Liver (tissue), 9 donors: ENCODE results near the gene DNALI1. TPM values are rescaled to one million over a fixed set of nuclear protein-coding genes. Genes with fewer than 3 reads are reported as not detected.
"Not testable (repeated sequence)": the region's sequence is repeated elsewhere in the genome, so short reads cannot be mapped to it uniquely, and the experiment has no call there.

ENCODE experiments used
- DNase-seq: peaks from one replicate; pipeline ENCODE4 v3.0.0-alpha.2; 2017; ENCODE audit warnings: low spot score
- H3K27ac ChIP-seq, 2 donors: one replicate each; pipeline ENCODE4 v1.7.0; 2013; ENCODE audit warnings: inconsistent platforms in 2 of 2, low read length in 2 of 2, control low read depth in 1 of 2, low read depth in 1 of 2, mild to moderate bottlenecking in 1 of 2
- H3K27me3 ChIP-seq, 4 donors: one replicate each; pipeline versions ENCODE4 v1.6.1 to v1.7.0; 2013; ENCODE audit warnings: low read length in 3 of 4, inconsistent platforms in 1 of 4, mild to moderate bottlenecking in 1 of 4, moderate library complexity in 1 of 4; ENCODE audit not compliant: control insufficient read depth in 4 of 4, insufficient read depth in 4 of 4
- H3K36me3 ChIP-seq, 4 donors: one replicate each; pipeline versions ENCODE4 v1.6.1 to v1.7.0; 2013; ENCODE audit warnings: low read length in 3 of 4, mild to moderate bottlenecking in 3 of 4, low read depth in 1 of 4, moderate library complexity in 1 of 4; ENCODE audit not compliant: control insufficient read depth in 4 of 4, insufficient read depth in 3 of 4
- H3K4me1 ChIP-seq, 4 donors: one replicate each; pipeline versions ENCODE4 v1.6.1 to v1.7.0; 2013; ENCODE audit warnings: low read length in 3 of 4, mild to moderate bottlenecking in 3 of 4, moderate library complexity in 1 of 4; ENCODE audit not compliant: control insufficient read depth in 4 of 4, insufficient read depth in 4 of 4
- H3K4me3 ChIP-seq, 3 donors: one replicate each; pipeline versions ENCODE4 v1.6.1 to v1.7.0; 2013; ENCODE audit warnings: low read length in 3 of 3, control low read depth in 1 of 3, low read depth in 1 of 3, mild to moderate bottlenecking in 1 of 3
- H3K9ac ChIP-seq, 2 donors: one replicate each; pipeline ENCODE4 v1.7.0; 2013; ENCODE audit warnings: low read length in 2 of 2, mild to moderate bottlenecking in 2 of 2, moderate library complexity in 2 of 2, control low read depth in 1 of 2, low read depth in 1 of 2
- H3K9me3 ChIP-seq, 4 donors: one replicate each; pipeline versions ENCODE4 v1.6.1 to v1.7.0; 2013; ENCODE audit warnings: low read length in 3 of 4; ENCODE audit not compliant: control insufficient read depth in 4 of 4
- HNF4A ChIP-seq, 2 donors: conservative IDR thresholded peaks; 2 replicates each; pipeline ENCODE4 v1.6.1; 2016; ENCODE audit warnings: antibody characterized with exemption in 2 of 2, mild to moderate bottlenecking in 2 of 2
- JUND ChIP-seq, 2 donors: IDR thresholded peaks; 2 replicates each; pipeline ENCODE4 v1.6.1; 2016; ENCODE audit warnings: antibody characterized with exemption in 2 of 2
- RXRA ChIP-seq, 2 donors: IDR thresholded peaks; 2 replicates each; pipeline ENCODE4 v1.6.1; 2017 to 2018; ENCODE audit warnings: antibody characterized with exemption in 2 of 2, mild to moderate bottlenecking in 1 of 2
- SP1 ChIP-seq: IDR thresholded peaks from 2 replicates; pipeline ENCODE4 v1.6.1; 2018; ENCODE audit warnings: antibody characterized with exemption, mild to moderate bottlenecking
- WGBS: extraction: QIAGEN DNeasy Blood & Tissue Kit; methylation state at CpG from one replicate; pipeline ENCODE4 v1.1.7; 2013; 5-methylcytosine and 5-hydroxymethylcytosine counted together
- polyA plus RNA-seq, 2 donors: library from polyadenylated mRNA; stranded (reverse) in 1 of 2; unstranded in 1 of 2; fragments of 200-250 nt in 1 of 2; fragments of >200 nt in 1 of 2; fragmentation: Nextera tagmentation in 1 of 2; extraction: Ambion mirVana in 1 of 2; gene quantifications; one replicate each; pipeline versions ENCODE4 v1.2.1 to v1.2.3, GENCODE V29; 2013 to 2015
- total RNA-seq, 2 donors: library from RNA; depleted of rRNA; stranded (reverse); fragments of >200 nt; gene quantifications; one replicate each; pipeline ENCODE4 v1.2.3, GENCODE V29; 2014
- TF ChIP-seq, protein P1 (sequence below): IDR thresholded peaks from 2 replicates; pipeline ENCODE4 v1.6.1; 2016; ENCODE audit warnings: antibody characterized with exemption
- donor health status: healthy.
- donor health status: healthy.
- donor health status: healthy.
- donor health status: healthy.
- donor health status: healthy.

DNALI1 gene
- total and polyA plus RNA-seq, 4 donors: 1.5 to 8.6 (median 4.1) TPM

DNA sequence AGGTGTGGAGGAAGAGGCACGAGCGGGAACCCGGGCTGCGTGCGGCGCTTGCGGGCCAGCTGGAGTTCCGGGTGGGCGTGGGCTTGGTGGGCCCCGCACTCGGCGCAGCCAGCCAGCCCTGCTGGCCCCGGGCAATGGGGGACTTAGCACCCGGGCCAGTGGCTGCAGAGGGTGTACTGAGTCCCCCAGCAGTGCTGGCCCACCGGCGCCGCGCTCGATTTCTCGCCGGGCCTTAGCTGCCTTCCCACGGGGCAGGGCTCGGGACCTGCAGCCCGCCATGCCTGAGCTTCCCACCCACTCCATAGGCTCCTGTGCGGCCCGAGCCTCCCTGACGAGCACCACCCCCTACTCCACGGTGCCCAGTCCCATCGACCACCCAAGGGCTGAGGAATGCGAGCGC, 38.5 kb upstream of the DNALI1 start:
- H3K36me3 ChIP-seq, H3K27me3 ChIP-seq, DNase-seq, H3K9me3 ChIP-seq, H3K9ac ChIP-seq, H3K4me3 ChIP-seq: not testable (repeated sequence)
- H3K4me1 ChIP-seq: peaks cover 3 to 15% (median 5%) of the 10 kb centered on the region in 4 donors
- WGBS: 93% methylated on average over 30 of the region's 31 CpGs
- H3K27ac ChIP-seq: peak overlapping the region; percentile 72 to 86

DNA sequence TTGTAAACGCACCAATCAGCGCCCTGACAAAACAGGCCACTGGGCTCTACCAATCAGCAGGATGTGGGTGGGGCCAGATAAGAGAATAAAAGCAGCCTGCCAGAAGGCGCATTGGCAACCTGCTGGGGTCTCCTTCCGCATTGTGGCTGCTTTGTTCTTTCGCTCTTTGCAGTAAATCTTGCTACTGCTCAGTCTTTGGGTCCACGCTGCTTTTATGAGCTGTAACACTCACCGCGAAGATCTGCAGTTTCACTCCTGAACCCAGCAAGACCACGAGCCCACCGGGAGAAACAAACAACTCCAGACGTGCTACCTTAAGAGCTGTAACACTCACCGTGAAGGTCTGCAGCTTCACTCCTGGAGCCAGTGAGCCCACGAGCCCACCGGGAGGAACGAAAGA, 37.8 kb upstream of the DNALI1 start:
- 80% methylated on average over 15 of the region's 15 CpGs for WGBS
- not testable (repeated sequence) for H3K36me3 ChIP-seq, H3K4me1 ChIP-seq, H3K27me3 ChIP-seq, H3K9ac ChIP-seq, DNase-seq, H3K9me3 ChIP-seq, H3K4me3 ChIP-seq
- peak overlapping the region in 1 of 2 donors; percentile 18 for H3K27ac ChIP-seq

DNA sequence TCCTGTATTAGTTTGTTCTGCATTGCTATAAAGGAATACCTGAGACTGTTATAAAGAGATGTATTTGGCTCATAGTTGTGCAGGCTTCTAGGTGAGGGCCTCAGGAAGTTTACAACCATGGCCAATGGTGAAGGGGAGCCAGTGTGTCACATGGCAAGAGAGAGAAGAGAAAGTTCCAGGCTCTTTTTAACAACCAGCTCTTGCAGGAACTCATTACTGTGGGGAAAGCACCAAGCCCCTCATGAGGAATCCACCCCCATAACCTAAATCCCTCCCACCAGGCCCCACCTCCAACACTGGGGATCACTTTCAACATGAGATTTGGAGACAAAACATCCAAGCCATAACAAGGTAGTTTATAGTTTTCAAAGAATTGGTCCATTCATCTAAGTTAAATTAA, 37.1 kb upstream of the DNALI1 start:
- Histone ChIP-seq H3K27me3 (no peaks in the 10 kb centered on the region), H3K4me1 (peaks cover 0 to 7% (median 2%) of the 10 kb centered on the region in 4 donors), H3K9me3 (no peaks in the 10 kb centered on the region), H3K9ac (no peak overlapping the region), H3K4me3 (no peak overlapping the region), H3K36me3 (no peaks in the 10 kb centered on the region), H3K27ac (peak overlapping the region in 1 of 2 donors; percentile 35)
- TF ChIP-seq HNF4A (conservative IDR thresholded peaks at IDR 0.05): no peak
- TF ChIP-seq, protein P1, sequence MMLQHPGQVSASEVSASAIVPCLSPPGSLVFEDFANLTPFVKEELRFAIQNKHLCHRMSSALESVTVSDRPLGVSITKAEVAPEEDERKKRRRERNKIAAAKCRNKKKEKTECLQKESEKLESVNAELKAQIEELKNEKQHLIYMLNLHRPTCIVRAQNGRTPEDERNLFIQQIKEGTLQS: no peak
- no peak for DNase-seq

DNA sequence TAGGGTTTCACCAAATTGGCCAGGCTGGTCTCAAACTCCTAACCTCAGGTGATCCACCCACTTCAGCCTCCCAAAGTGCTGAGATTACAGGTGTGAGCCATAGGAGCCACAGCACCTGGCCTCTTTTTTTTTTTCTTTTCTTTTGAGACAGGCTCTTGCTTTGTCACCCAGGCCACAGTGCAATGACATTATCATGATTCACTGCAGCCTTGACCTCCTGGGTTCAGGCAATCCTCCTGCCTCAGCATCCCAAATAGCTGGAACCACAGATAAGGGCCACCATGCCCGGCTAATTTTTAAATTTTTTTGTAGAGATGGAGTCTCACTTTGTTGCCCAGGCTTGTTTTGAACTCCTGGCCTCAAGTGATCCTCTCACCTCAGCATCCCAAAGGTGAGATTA, 26.9 kb upstream of the DNALI1 start:
- H3K4me1 ChIP-seq, H3K27me3 ChIP-seq, H3K9me3 ChIP-seq, DNase-seq, H3K9ac ChIP-seq, H3K4me3 ChIP-seq, H3K36me3 ChIP-seq, H3K27ac ChIP-seq: not testable (repeated sequence)
- 72% methylated on average over 1 of the region's 1 CpG for WGBS

DNA sequence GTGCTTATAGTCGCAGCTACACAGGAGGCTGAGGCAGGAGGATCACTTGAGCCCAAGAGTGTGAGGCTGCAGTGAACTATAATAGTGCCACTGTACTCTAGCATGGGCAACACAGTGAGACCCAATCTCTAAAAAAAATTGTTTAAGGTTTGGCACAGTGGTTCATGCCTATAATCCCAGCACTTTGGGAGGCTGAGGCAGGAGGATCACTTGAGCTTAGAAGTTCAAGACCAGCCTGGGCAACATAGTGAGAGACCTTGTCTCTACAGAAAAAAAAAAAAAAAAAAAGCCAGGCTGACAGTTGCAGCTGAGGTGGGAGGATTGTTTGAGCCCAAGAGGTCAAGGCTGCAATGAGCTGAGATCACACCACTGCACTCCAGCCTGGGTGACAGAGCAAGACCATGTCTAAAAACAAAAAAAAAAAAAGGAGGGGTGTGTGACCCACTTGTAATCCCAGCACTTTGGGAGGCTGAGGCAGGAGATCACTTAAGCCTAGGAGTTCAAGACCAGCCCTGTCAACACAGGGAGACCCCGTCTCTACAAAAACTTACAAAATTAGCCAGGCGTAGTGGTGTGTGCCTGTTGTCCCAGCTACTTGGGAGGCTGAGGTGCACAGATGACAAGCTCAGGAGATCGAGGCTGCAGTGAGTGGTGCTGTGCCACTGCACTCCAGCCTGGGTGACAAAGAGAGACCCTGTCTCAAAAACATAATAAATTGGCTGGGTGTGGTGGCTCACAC, 24.2 kb upstream of the DNALI1 start:
- WGBS: 87% methylated on average over 4 of the region's 4 CpGs
- TF ChIP-seq SP1: peak; percentile 51
- peak in 1 of 2 donors; percentile 69 for TF ChIP-seq JUND (IDR thresholded peaks at IDR 0.05)
- TF ChIP-seq HNF4A (conservative IDR thresholded peaks at IDR 0.05): peak; percentile 63 to 67
- TF ChIP-seq RXRA (IDR thresholded peaks at IDR 0.05): peak in 1 of 2 donors; percentile 56
- peak overlapping the region in 1 of 2 donors; percentile 51 for H3K9ac ChIP-seq

More for the DNA sequence above, 24.2 kb upstream of the DNALI1 start:
- H3K27ac ChIP-seq: peak overlapping the region; percentile 73 to 84
- H3K4me3 ChIP-seq, H3K36me3 ChIP-seq, H3K27me3 ChIP-seq, DNase-seq, H3K9me3 ChIP-seq: not testable (repeated sequence)
- H3K4me1 ChIP-seq: peaks cover 0 to 19% (median 2%) of the 10 kb centered on the region in 4 donors
